ENCODE measurements around the gene MRPS9.

Gene MRPS9

DNA sequence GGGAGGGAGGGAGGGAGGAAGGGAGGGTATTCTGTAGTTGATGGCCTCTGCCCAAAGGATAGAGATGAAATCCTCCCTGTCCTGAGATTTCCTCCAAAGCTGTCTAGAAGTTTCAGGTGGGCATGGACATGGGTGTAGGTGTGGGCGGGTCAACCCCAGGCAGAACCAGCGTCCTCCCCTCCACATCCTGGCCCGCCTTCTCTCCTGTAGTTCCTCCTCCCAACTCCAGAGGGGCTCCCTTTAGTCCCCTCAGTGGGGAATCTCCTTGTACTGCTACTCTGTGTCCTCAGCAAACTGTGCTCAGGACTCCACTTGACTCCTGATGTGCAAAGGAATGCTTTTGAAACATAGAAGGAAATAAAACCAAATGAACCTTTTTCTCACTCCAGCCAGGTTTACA is 88.1 kb downstream of the MRPS9 start:
- no peak for DNase-seq

DNA sequence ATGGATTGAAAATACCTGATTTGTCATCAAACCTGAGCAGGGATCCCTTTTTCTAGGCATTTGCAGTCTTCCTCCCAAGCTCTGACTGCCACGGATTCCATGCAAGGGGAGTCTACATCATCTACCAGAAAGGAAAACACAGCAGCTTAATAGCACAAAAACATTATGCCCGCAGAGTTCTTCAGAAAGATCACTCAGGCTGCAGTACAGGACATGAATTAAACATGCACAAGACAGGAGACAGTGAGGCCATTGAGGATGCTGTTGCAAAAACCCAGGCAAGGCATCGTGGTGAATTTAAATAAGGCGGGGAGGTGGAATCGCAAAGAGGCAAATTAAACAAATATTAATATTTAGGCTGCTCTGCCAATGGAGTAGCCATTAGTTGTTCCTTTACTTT is 88.5 kb downstream of the MRPS9 start:
- DNase-seq: no peak

DNA sequence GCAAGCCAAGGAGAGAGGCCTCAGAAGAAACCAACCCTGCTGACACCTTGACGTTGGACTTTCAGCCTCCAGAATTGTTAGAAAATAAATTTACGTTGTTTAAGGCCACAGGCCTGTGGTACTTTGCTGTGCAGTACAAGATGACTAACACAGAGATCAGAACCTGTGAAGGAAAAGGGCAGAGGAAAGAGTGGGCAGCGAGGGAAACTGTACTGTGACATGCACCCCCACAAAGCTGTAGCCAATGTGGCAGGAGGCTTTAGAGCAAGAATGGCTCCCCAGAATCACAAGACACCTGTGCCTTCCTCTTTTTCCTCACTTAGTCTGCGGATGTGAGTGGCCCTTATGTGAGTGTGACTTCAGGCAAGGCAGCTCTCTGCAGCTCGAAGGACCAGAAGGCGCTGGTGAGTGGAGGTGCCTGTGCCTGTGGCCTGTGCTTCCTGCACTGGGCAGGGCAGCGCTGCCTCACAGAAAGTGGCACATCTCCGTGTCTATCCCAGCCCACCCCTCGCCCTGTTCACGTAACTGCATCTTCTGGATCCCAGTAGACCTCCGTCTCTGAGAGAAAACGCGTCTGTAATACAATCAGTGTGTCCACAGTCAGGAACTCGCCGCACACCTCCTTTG is 89.5 kb downstream of the MRPS9 start:
- no peak for DNase-seq

DNA sequence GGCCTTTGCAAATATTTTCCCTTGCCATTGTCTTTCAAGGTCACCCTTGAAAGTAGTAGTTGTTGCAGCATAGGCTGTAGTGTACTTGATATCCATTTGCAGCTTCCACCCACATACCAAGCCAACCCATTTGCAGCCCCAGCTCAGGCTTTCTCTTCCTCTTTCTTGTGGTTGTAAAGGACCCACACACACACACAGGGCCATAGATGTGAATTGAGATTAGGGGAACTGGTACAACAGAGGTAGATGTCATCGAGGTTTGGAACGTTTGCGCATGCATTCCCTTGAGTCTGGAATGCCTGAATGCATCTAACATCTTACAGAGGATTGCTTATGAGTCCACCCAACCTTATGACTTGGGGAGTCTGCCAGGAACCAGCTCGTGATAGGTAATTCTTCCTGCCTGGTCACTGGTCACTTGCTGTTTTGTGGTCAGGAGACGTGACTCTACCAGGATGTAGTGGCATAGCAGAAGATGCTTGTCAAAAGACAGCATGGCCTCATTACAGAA is 91.9 kb downstream of the MRPS9 start:
- DNase-seq: no peak

DNA sequence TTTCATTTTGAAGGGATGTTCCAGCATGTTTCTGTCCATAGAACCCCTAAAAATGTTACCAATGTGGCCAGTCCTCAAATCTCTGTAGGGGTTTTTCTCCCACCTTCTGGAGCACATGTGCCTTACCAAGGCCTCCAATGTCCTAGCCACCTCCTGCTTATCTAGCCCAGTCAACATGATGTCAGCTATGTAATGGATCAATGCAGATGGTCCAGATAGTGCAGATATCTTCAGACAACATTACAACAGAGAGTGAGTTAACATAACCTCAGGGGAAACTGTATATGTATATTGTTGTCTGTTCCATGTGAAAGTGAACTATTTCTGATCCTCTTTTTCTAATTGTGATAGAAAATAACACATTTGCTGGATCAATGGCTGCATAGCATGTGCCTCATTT is 92.7 kb downstream of the MRPS9 start:
- DNase-seq: no peak

DNA sequence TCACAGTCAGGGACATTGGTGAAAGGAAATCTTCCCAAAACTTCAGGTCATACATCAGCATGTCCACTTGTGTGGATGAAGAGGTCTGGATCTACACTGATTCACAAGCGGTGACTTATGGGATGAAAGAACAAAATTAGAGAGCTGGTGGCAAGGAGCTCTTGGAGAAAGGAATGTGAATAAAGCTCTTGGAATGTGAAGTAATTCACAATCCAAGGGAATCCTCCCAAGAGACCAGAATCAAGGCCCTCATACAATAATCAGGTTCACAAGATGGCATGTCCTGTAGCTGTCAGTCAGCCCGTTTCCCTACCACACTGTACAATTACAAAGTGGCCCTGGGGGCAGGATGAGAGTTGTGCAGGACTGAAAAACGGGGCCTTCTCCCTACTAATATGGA is 96.2 kb downstream of the MRPS9 start:
- no peak for DNase-seq

DNA sequence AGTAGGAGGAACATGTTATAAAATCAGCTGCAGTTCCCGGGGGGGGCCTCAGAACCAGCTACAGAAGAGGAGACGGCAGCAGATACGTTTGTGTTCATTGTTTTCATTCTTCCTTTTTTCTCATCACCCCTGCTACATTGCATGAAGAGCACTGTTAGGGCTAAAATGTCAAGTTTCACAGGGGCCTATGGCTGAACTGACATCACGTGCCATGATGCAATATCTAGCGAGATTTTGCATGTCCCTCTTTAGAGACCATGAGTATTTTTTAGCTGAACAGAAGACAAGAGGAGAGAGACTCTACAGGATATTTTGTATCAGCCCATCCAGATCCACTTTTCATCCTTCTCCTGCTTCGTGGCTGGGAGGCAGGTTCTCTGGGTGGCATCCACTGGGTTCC is 97.6 kb downstream of the MRPS9 start:
- no peak for DNase-seq

DNA sequence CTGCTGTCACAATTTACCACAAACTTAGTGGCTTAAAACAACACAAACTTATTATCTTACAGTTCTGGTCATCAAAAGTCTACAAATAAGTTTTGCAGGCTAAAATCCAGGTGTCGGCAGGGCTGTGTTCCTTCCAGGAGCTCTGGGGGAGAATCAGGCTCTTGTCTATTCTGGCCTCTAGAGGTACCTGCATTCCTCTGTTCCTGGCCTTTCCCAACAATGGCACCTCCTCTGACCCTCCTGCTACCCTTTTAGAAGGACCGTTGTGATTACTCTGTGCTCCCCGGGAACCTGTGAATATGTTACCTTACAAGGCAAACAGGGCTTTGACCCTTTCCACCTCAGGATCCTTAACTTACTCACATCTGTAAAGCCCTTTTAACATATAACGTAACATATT is 98.5 kb downstream of the MRPS9 start:
- DNase-seq: no peak

DNA sequence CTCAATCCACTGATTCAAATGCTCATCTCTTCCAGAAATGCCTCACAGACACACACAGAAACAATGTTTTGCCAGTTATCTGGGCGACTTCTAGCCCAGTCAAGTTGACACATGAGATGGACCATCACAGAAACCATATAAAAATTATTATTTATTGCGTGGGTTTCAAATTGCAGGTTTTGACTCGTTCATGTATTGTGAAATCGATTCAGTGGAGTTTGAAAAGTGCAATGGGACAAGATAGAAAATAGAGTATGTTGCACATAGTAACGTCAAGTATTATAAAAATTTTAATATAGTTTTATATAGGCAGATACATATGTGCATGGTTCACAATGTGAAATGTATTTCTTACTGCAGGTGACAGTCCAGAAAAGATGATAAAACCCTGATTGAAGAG is 100.8 kb downstream of the MRPS9 start:
- DNase-seq: no peak

DNA sequence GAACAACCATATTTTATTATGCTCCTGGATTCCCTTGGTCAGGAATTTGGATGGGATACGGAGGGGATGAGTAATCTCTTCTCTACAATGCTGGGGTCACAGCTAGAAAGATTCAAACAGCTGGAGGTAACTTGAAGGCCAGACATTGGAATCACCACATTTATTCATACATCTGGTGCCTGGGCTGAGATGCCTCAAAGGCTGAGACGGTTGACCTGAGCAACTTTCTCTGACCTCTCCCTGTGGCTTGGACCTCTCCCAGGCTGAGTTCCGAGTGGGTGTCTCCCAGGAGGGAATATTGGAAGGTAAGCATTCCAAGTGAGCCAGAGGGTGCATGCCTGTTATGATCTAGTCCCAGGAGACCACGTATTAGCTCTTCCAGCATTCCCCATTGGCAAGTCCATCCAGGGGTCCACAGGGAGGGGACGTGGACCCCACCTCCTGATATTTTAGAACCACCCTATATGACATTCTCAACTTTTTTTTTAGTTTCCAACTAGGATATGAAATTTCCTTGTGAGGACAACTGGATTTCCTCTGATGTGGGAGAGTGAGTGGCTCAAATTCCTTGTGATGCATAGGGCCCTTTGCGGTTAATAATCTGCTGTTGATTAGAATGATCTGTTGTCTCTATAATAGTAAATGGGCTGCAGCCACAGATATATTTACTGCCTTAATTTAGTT is 101.8 kb downstream of the MRPS9 start:
- no peak for DNase-seq

DNA sequence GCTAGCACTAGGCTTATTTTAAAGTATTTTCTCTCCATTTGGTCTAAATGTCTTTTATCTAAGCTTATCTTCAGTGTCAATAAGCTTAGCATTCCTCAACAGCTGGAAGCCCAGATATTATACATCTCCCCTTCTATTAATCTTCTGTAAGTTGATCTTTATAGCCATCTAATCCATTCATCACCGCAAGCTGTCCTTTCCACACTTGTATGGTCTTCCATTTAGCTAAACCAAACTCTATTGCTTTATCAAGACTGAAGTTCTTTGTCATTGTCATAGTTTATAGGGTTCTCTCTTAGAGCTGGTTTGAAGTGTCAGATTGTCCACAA is 102.3 kb downstream of the MRPS9 start:
- DNase-seq: no peak

DNA sequence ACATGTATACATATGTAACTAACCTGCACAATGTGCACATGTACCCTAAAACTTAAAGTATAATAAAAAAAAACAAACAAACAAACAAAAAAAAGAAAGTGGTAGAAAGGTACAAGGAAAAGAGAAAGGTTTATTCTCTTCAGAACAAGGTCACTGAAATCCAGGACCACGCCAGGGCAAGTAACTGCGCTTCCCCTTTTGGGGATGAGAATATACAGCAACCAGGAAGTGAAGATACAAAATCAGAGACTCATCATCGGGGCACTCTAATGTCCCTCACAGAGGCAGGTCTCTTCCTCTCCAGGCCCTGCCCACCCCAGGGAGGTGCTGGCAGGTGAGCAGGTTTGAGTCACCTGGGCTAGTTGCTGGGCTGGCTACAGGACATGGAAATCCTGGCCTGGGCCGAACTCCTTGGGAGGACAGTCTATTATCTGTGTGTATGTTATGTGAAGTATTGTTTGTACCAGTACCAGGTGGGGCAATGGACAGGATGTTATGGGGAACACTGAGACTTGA is 103.3 kb downstream of the MRPS9 start:
- DNase-seq: no peak

DNA sequence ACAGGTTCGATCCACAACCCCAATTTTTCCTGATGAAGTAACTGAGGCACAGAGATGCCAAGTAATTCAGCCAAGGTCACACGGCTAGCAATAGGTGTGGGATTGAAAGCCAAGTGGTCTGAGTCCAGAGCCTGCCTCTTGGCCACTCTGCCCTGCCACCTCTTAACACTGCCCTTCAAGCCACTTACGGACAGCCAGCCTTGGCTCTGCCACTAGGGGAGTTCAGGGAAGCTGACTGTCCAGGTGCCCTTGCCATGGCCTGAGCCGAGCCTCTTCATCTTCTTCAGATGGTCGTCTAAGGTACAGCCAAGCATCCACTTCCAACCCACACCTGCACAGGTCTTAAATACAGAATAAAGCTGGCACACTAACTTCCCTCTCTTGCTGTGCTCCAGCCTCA is 104.4 kb downstream of the MRPS9 start:
- no peak for DNase-seq

DNA sequence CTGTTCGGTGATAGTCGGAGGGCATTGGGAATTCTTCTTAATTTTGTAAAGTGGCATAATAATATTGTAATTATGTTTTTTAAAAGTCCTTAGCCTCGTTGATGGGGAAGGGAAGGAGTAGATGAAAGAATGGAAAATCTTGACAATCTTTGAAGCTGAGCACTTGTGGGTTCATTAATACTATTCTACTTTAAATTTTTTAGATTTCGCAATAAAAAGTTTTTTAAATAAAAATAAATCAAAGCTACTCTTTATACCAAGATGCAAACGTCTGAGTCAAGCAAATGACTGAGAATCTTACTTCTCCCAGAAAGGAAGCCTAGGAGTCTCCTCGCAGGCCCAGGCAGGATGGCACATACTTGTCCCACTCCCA is 105.2 kb downstream of the MRPS9 start:
- DNase-seq: no peak

DNA sequence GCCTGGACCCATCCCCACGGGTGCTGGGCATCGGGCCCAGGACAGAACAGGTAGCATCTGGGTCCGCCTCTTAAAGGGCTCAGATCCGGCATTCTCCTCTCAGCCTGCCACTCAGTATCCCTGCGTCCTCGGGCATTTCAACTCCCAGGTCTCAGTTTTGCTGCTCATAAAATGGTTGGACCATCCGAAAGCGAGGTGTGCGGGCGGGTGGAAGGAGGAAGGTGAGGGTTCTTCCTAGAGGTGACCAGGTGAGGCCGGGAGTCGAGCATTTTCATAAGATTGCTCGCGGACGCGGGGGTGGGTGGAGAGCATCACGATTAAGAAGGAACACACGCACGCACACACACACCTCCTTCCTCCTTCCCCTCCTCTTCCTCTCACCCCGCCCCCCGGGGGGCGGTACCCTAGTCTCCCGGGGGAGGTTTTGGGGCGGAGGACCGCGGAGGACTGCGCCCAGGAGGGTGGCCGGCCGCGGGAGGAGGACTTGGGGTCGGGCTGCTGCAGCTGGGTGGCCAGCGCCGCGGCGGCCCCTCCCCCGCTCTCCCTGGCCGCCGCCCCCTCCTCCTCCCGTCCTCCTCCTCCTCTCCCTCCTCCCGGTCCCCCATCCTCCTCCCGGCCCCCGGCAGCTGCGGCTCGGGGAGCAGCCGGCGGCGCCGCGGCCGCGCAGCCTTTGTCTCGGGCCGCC is 105.7 kb downstream of the MRPS9 start:
- DNase-seq: peak; percentile 8

DNA sequence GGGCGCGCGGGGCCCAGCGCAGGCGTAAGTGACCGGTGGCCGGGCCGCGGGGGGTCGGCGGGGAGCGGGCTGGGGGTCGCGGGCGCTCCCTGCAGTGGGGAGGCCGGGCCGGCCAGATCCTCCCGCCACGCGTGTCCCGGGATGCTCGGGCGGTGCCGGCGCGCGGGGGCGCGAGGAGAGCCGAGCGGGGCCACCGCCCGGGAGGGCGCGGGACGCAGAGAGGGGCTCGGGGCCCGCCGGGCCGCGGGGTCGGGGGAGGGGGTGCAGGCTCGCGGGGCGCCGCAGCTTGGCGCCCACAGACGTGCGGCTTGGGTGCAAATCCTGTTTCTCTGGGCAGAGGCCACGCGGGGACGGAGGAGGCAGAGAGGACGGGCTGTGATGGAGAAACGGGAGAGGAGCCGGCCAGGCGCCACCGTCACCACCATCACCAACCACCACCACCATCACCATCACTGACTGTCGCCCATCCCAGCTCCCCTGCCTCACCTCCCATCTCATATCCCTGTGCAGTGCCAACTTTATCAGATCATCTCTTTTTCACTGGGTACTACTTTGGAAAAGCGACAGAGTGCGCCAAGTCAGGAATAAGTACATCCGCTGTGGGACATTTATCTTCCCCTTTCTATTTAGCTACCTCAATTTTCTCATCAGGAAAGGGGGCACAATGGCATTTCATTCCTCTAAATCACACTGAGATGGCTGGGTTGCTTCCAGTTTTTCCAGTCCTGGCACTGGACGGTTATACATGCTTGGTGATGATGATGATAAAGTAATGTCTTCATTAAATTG is 106.5 kb downstream of the MRPS9 start:
- DNase-seq: no peak

DNA sequence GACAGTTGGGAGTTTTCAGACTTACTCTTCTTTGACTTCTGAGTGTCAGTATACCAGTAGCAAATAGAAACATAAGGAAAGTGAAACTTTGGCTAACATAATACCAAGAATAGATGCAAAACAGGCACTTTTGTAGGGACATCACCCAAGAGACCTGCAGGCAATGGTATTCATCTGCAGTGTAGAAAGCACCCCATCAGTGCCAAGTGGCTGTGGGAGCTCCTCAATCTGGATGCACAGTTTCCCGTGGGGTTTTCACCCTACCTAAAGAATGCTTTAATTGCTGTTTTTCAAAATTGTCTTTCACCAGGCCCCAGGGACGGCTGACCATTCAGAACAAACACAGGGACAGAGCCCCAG is 107.1 kb downstream of the MRPS9 start:
- no peak for DNase-seq

DNA sequence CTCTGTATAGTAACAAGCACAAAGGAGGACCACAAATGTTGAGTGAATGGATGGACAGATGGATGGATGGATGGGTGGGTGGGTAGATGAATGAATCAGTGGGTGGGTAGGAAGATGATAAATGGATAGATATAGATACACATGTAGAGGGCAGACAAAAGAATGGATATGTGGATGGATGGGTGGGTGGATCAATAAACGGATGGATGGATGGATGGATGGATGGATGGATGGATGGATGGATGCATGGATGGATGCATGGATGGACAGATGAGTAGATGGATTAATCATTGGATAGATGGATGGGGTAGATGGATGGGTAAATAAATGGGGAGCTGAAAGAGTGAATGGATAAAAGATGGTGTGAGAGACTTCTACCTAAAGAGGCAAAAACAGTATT is 111.4 kb downstream of the MRPS9 start:
- DNase-seq: no peak

Data from stimulated activated CD4-positive, alpha-beta T cell treated with anti-CD3 and anti-CD28 coated beads, Interleukin-4, amount 100 ng/mL, for 24 hours (primary cell).